Eye (tissue), 1 donor: ENCODE measurements around the gene PTPRG.
A peak's percentile ranks its signal among the peaks of the same experiment; 100 is the strongest.

Source experiments
- DNase-seq: peaks from one replicate; pipeline ENCODE4 v3.0.0-alpha.2; 2015

The PTPRG gene

DNA sequence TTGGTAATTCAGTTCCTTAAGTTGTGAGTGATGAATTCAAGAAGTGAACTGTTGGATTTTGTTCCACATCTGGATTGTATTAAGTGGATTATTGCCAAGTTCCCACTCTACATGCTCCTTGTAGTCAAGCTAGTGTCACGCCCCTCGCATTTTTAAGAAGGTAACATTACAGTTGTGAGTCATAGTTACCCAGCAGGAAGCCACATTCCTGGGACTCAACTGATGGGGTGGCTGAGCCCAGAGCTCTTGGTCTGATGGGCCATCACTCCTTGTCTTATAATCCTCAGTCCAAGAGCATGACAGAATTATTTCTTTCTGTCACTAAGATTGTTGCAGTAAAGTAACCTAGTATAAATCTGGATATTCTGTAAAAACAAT lies 102.7 kb downstream of the PTPRG start:
- peak; percentile 82 for DNase-seq

DNA sequence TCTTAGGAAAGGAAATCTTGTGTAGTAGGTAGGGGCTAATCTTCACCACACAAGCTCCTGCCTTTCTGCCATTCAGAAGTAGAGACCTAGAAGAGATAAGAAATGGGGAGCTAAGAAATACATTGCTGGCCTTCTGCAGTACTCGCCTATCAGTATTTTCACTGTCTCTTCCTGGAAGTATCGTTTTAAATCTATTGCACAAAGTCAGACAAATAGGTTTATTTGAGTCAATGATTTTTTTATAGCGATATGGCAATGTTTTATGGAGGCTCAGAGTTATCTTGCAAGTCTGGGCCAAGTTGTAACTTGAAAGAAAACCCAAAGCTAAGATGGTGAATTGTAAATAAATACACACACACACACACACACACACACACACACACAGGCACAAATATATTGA lies 103.8 kb downstream of the PTPRG start:
- DNase-seq: no peak

DNA sequence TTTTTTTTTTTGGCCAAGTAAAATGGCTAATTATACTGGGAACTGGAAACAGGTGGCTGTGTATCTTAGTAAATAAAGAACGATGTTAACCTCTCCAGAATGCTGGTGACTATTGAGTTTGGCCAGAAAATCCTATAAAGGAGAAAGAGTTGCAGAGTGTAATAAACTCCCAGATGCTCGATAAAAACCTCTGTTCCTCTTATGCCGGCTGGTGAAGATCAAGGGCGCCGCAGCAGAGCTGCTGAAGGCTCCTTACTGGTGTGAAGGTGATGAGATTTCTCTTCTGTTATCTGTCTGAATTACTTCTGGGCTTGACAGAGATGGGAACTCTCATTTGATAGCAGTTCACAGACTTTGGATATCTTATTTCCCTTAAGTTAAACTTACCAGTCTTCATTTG lies 104.6 kb downstream of the PTPRG start:
- no peak for DNase-seq

DNA sequence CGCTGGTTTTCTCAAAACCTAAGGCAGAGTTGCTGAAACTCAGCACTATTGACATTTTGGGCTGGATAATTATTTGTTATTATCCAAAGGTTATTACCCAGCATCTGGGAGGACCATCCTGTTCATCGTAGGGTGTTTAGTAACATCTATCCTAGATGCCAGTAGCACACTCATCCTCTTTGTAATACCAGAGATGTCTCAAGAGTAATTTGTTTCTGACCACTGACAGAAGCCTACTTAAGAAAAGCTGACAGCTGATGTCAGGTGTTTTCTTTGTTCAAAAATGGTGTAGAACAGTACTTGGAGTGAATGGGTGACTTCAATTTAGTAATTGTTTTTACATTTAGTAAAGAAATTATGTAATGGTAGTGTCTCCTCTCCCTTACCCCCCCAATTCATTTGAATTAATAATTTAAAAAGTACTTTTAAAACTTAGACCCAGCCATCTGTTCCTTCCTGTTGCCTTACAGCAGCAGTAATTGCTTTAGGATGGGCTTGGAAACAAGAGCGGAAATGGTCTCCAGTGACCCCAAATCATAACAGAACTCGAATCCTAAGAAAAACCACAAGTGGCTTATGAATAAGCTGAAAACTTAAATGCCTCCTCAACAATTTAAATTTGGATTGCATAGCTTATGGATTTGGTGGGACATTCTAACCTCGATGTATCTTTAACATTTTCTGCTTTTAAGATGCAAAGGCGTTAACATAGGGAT lies 105.4 kb downstream of the PTPRG start:
- DNase-seq: peak; percentile 58

DNA sequence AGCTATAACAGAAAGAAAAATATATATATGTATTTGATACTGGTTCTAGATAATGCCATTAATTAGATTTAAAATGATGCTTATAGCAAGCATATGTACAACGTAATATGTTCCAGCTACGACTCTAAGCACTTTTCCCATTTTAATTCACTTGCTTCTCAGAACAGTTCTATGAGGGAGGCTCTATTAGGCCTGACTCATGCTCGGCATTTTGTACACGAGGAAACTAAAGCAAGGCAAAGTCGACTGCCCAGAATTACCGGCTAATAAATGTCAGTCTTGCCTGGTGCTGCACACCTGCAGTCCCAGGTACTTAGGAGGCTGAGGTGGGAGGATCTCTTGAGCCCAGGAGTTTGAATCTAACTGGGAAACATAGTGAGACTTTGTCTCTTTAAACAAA lies 106.0 kb downstream of the PTPRG start:
- no peak for DNase-seq

DNA sequence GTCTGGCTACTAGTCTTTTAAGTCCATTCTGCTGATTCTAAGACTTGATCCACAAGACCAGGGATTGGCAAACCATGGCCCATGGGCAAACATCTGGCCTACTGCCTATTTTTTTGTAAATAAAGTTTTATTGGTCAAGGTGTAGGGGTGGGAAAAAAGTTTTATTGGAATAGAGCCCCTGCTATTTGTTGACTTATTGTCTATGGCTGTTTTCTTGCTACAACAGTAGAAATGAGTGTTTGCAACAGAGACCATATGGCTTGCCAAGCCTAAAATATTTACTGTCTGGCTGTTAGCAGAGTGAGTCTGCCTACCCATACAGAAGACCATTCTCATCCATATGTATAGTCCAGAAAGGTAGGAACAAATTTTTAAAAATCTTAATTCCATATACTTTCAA lies 106.4 kb downstream of the PTPRG start:
- DNase-seq: no peak

DNA sequence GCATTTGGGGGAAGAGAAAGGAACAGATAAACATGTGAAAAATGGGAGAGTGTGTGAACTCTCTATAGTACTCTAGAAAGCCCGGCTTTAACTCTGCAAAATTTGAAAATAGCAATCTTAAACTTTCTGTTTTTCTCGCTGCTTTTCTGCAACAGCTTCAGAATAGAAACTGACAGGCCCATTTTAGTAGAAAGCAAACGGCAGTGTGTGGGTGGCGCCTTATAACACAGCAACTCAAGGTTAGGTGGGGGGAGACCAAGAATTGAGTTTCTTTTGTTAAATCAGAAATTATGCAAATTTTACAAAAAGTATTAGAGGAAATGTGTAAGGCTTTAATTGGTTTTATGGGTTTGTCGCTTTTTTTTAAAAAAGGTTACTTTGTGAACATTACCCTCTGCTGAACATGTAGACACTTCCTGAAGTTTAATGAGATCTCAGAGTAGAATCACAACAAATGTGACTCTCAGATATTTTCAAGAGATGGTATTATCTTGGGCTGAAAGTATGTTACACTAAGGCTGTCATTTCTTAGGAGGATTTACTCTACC lies 107.0 kb downstream of the PTPRG start:
- no peak for DNase-seq

DNA sequence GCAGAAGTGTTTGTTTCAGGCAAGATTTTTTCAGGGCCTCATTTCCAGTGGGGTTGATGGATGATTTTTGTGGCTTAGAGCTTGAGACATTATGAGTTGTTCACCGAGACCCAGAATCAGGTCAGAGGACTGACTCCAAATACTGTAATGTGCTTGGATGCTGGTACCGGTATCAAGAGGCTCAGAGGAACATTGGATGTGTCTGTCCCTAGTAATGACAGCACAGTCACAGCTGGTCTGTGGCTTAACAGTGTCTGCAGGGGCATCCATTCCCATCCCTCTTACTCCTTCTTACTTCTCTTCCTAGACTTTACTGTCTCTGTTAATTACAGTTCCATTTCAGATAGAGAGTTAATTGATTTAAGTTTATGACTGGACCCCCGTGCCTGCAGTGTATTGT lies 107.8 kb downstream of the PTPRG start:
- no peak for DNase-seq

DNA sequence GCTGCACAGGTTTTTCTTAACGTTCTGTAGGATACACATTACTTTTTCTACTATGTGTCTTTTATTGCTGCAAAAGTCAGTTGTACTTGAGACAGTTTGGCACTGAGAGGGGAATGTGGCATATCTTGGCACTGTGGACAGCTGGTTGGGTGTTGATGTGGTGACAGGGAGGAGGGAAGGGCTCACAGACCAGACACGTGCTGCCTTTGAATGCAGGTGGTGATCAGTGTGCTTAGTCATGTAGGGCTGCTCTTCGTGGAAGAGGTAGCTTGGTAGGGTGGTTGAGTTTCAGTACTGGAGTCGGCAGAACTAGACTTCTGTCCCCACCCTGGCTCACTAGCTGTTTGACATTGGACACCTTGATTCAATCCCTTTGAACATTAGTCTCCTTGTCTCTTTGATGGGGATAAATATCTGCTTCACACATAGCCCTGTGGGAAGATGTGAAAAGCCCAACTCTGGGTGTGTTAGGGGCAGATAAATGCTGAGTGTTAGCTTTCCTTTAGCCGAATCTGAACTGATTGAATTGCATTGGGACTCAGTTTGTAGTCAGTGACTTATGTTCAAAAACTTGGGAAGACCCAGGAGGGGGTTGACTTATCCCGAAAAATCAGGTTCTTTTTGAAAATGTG lies 108.4 kb downstream of the PTPRG start:
- DNase-seq: no peak

DNA sequence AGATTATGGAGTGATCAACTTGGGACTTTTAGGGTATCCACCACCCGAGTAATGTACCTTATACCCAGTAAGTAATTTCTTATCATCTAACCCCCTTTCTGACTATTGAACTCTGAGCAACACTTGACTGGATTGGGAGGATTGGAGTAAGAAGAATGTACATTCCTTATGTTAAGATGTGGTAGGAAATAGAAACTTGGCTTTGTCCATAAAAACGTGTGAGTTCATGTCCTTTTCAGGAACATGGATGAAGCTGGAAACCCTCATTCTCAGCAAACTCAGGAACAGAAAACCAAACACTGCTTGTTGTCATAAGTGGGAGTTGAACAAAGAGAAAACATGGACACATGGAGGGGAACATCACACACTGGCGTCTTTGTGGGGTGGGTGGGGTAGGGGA lies 112.3 kb downstream of the PTPRG start:
- DNase-seq: no peak

DNA sequence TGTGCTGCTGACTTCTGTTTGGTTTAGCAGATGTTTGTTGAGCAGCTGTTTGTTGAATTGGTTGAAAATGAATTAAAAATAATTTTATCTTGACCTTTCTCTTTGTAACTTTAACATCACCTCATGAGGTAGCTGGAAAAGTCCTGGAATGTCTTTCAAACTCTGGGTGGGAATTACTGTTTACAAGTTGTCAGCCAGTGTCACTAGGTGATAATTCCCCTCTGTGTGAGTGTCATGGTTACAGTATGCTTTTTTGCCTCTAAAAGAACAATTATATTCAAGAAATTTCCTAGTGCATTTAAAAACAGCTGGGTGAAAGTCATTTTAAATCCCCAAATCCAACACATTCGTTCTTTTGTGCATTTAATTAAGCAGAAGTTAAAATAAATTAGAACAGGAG lies 113.2 kb downstream of the PTPRG start:
- no peak for DNase-seq

DNA sequence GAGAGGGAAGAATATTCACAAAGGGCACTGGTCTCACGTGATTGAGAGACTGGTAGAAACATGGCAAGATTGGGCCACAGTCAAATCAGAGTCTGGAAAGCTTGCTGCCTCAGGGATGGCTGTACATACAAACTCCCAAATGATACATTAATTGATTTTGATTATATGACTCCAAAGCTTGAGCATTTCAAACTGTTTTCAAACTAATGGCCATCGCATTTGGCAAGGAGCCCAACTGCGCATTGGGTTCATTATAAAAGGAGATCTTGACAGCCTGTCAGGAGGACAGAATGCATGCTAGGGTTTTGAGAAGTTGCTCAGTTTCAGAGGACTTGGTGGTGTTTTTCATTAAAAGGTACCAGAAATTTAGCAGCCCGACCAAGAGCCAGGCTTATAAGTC lies 117.7 kb downstream of the PTPRG start:
- DNase-seq: no peak

DNA sequence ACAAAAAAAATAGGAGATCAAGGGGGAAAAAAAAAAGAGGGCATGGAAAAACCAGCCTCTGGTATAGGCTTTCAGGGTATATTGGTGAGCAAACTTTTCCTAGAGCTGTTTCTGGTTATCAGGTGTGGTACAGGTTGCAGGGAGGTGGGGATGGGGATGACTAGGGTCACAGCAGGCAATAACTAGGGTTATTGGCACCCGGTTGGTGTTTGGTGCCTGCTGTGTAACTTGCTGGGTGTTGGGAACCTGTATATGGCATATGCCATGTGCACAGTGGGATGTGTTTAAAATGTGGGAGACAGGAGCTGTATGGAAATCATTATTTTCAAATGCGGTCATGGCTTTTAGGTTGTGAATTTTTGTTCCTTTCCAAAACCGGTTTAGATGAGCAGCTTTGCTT lies 119.2 kb downstream of the PTPRG start:
- DNase-seq: no peak

DNA sequence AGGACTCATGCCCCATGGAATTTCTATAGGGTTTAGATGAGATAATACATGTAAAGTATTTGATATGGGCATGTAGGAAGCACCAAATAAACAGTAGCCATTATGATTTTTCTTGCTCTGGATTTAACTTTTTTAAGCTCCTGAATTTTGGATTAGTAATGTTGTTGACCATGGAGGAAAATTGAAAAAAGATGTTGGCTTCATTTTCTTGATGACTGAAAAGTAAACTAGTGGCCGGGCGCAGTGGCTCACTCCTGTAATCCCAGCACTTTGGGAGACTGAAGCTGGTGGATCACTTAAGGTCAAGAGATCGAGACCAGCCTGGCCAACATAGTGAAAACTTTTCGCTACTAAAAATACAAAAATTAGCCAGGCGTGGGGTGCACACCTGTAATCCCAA lies 120.3 kb downstream of the PTPRG start:
- no peak for DNase-seq

DNA sequence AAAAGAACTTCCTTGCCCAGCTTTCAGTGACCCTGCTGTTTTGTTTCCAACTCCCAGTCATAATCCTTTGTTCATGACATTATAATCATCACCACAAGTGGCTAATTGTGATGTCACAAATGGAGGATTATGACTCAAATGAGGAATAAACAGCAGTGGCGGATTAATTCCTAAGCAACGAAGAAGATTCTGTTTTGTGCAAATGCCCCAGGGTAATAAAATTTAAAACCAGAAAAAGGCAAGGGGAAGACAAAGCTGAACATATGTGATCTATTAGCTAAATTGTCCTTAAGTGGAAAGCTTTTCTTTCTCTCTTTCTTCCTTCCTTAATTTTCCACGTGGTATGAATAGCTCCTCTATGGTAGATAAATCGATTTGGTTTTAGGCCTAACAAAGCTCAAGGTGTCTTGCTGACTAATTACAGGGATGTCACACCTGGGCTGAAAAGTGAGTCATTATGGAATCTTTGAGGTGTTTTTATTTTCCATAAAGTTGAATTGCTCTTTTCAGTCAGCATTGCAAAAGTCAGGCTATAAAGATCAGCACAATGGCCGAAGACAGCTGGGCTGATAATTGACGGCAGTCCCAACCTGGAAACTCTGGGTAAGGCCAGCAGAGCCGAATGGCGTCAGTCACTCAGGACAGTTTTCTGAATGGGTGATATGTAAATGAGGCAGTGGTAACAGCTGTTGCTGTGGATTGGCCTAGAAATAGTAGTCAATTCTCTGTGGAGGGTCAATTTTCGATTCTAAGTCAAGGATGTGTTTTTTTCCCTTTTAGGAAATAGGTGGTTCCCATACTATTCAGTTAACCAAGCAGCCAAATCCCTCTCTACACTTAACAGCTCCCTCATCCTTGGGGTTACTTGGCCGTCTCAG lies 121.5 kb downstream of the PTPRG start:
- DNase-seq: peak; percentile 74

DNA sequence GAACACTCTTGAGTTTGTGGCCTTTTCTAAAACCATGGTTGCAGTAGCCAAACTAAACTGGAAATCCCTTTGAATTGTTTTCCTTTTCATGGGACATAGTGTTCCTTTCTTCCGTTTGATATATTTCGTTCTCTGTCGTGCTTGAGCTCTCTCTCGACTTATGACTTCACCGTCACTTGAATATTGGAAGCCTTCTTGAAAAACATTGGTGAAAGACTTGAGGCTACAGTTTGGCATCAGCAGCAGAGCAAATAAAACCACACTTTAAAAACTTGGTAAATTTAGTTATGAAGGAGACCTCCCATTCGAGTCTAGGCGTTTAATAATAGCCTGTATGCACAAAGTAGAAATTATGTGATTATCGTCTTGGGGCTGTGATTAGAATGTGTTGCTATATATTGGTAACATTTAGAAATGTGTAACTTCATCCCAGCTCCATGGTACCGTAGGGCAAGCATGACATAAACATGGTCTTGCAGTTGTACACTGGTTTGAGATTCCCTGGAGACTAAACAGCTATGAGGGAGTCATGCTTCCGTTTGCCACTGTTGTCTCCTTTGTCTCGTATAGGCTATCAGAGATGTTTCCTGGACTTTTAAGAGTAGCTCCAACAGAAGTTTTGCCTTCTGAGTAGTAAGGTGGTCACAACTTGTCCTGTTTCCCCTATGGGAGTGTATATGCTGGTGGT lies 122.3 kb downstream of the PTPRG start:
- DNase-seq: peak; percentile 34

DNA sequence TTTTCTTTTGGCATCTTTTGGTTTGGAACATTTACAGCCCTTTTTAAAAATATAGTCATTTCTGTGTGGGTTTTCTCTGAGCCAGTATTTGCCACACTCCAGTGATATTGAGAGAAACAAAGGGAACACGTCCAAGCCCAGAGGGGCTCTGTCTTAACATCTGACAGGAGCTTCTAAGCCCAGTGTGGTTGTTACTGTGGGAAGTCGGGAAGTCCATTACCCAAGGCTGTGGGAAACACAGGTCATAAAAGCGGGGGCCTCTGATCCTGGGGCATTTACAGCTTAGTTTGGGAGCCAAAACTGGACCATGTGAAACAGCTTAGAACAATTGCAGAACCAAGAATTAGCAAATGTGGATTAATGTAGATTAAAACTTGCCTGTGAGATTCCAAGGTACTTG lies 123.0 kb downstream of the PTPRG start:
- no peak for DNase-seq

DNA sequence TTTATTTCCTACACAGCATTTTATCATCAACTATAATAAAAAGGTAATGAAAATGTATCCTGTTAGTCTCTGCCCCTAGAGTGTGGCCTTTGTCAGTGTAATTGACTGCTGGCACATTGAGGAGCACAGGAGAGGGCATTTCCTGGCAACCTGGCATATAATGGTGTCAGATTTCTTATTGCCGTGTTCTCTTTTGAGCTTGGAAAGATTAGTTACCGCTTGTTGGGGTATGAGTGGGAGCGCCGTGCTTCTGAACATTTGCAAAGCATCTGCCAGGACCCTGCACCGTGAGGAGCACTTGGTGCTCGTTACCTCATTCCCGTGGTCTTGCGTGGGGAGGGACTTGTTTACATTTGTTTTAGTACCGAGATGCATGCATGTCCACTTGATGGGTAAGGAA lies 124.4 kb downstream of the PTPRG start:
- DNase-seq: no peak

DNA sequence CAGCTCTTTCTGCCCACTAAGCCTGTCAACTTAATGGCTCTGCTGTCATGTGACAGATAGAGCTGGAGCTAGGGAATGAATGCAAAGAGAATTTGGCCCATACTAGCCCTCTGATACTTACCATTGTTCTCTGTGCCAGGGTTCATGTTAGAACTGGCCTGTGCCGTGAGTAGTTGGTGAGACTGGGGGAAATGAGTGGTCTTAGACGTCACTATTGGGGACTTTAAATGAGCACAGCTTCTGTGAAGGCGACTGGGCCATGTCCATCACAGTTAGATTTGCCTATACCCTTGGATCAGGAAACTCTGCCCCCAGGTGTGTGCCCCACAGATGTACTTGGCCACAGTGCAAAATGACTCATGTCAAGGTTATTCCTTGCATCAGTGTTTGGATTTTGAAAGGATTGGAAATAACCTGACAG lies 124.9 kb downstream of the PTPRG start:
- DNase-seq: no peak

DNA sequence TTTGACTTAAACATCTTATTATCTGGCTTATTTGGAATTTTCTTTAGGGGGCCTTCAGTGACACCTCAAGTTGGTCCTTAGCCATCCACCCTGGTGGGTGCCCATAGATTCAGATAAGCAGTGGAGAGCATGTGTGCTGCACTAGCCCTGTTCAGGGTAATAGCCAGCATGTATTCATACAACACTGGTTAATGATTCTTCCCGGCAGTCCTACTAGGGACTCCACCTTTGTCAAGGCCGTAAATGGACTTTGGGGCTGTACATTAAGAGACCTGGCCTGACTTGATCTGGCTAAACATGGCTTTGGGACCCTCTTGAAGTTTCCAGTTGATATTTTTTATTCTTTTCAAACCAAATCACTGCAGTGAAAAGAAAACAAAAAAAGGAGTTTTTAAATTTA lies 125.8 kb downstream of the PTPRG start:
- DNase-seq: no peak

DNA sequence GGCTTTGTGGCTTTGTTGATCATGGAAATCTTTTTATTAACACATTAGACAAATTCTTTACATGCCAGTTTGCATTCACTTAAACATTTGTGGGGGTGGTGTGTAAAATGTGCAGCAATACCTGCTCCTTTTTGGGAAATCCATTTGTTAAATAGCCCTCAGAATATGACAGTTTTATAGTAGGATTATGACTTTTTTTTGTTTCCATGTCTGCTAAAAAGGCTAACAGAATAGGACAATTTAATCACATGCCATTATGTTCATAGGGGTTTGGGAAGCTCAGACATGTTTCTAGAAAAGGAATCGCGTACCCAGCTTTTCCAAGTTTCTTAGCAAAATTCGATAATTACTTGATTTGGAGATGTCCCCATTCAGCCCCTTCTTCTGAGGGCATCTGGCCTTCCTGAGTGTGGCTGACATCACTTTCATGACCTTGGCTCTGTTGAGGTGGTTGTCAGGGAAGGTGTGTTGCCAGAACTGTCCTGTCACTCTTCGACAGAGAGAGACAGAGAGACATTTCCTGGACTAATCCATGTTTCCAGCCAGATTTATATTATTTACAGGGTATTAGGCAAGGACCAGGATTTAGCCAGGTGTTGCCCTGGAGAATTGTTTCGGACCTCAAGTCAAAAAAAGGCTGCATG lies 126.4 kb downstream of the PTPRG start:
- no peak for DNase-seq

DNA sequence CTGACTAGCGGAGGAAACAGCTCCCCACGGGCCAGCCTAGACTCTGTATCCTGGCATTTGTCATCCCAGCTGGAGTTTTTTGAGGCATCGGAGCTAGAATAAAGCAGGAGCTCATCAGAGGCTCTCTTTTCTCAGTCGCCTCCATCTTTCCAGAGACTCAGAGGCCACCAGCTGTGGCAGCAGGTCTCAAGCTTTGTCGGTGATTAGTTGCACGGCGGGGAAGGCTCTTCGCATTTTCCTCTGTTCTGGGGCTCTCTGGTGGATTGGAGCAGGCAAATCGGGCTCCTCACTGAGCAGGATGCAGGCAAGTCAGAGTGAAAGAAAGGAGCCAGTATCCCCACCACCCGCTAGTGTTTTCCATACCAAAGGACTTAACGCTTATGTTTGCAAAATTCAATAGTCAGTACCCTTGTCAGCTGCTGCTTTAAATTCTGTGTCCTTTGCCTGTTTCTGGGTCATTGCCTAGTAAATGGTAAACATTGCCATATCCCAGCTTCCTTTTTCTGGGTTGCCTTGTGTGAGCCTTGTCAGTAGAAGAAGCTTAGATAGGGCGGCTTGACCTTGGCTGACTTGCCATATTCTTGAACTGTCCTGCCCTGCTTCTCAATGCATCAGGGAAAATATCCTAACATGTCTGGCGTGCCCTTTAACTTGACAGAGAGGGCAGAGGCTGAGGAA lies 127.1 kb downstream of the PTPRG start:
- DNase-seq: peak; percentile 84
